ENCODE results near the gene GDAP1L1.
A peak's percentile ranks its signal among the peaks of the same experiment; 100 is the strongest.

GDAP1L1 gene

GRCh38 chr20:44280387-44280786 lies 33.3 kb downstream of the GDAP1L1 start:
- Histone ChIP-seq H3K9me3 (ENCODE audit: control extremely low read depth in 1 of 5, control insufficient read depth in 4 of 5, insufficient read depth in 2 of 5, low read depth in 1 of 5, low read length in 4 of 5) (no peaks in the 10 kb centered on the region), H3K4me1 (ENCODE audit: control extremely low read depth in 1 of 4, control insufficient read depth in 4 of 4, insufficient read depth in 4 of 4, low read length in 3 of 4) (no peaks in the 10 kb centered on the region), H3K27me3 (replicated peaks in 2 of 5; ENCODE audit: control insufficient read depth in 4 of 5, insufficient read depth in 5 of 5, low read length in 4 of 5) (no peaks in the 10 kb centered on the region), H3K27ac (ENCODE audit: insufficient read depth in 1 of 2, low read depth in 1 of 2, low read length in 2 of 2, poor library complexity in 1 of 2, severe bottlenecking in 2 of 2) (no peak overlapping the region), H3K36me3 (ENCODE audit: control insufficient read depth in 4 of 4, insufficient read depth in 4 of 4, low read length in 3 of 4) (no peaks in the 10 kb centered on the region), H3K4me3 (ENCODE audit: control insufficient read depth in 1 of 7, extremely low read depth in 1 of 7, insufficient read depth in 4 of 7, low read depth in 2 of 7, low read length in 6 of 7) (no peak overlapping the region)
- ChIA-PET POLR2A (no interaction called here), CTCF (no interaction called here)
- no CpG with 5 or more reads among the region's 2 CpGs for WGBS (ENCODE audit: insufficient coverage)
- DNase-seq = no peak

GRCh38 chr20:44282192-44282591 lies 35.1 kb downstream of the GDAP1L1 start:
- Histone ChIP-seq H3K27me3 (replicated peaks in 2 of 5; ENCODE audit: control insufficient read depth in 4 of 5, insufficient read depth in 5 of 5, low read length in 4 of 5) (no peaks in the 10 kb centered on the region), H3K4me1 (ENCODE audit: control extremely low read depth in 1 of 4, control insufficient read depth in 4 of 4, insufficient read depth in 4 of 4, low read length in 3 of 4) (no peaks in the 10 kb centered on the region), H3K4me3 (ENCODE audit: control insufficient read depth in 1 of 7, extremely low read depth in 1 of 7, insufficient read depth in 4 of 7, low read depth in 2 of 7, low read length in 6 of 7) (no peak overlapping the region), H3K36me3 (ENCODE audit: control insufficient read depth in 4 of 4, insufficient read depth in 4 of 4, low read length in 3 of 4) (no peaks in the 10 kb centered on the region), H3K27ac (ENCODE audit: insufficient read depth in 1 of 2, low read depth in 1 of 2, low read length in 2 of 2, poor library complexity in 1 of 2, severe bottlenecking in 2 of 2) (no peak overlapping the region), H3K9me3 (ENCODE audit: control extremely low read depth in 1 of 5, control insufficient read depth in 4 of 5, insufficient read depth in 2 of 5, low read depth in 1 of 5, low read length in 4 of 5) (no peaks in the 10 kb centered on the region)
- 94% methylated on average over 3 of the region's 3 CpGs for WGBS (ENCODE audit: insufficient coverage)
- DNase-seq = peak in 1 of 3 donors; percentile 8
- ChIA-PET POLR2A (no interaction called here), CTCF (no interaction called here)

GRCh38 chr20:44284032-44284431 lies 36.9 kb downstream of the GDAP1L1 start:
- DNase-seq = no peak
- Histone ChIP-seq H3K9me3 (ENCODE audit: control extremely low read depth in 1 of 5, control insufficient read depth in 4 of 5, insufficient read depth in 2 of 5, low read depth in 1 of 5, low read length in 4 of 5) (peaks cover 0 to 5% (median 0%) of the 10 kb centered on the region in 5 experiments), H3K4me3 (ENCODE audit: control insufficient read depth in 1 of 7, extremely low read depth in 1 of 7, insufficient read depth in 4 of 7, low read depth in 2 of 7, low read length in 6 of 7) (no peak overlapping the region), H3K4me1 (ENCODE audit: control extremely low read depth in 1 of 4, control insufficient read depth in 4 of 4, insufficient read depth in 4 of 4, low read length in 3 of 4) (no peaks in the 10 kb centered on the region), H3K27ac (ENCODE audit: insufficient read depth in 1 of 2, low read depth in 1 of 2, low read length in 2 of 2, poor library complexity in 1 of 2, severe bottlenecking in 2 of 2) (no peak overlapping the region), H3K27me3 (replicated peaks in 2 of 5; ENCODE audit: control insufficient read depth in 4 of 5, insufficient read depth in 5 of 5, low read length in 4 of 5) (peaks cover 0 to 2% (median 0%) of the 10 kb centered on the region in 5 experiments), H3K36me3 (ENCODE audit: control insufficient read depth in 4 of 4, insufficient read depth in 4 of 4, low read length in 3 of 4) (no peaks in the 10 kb centered on the region)
- CTCF ChIA-PET = interaction anchor here (1.2 kb wide), 1 partner anchor 27 kb away, joined by 5 read pairs; the partner anchor contains the start of gene FITM2
- no CpG with 5 or more reads among the region's 1 CpG for WGBS (ENCODE audit: insufficient coverage)
- POLR2A ChIA-PET = no interaction called here

GRCh38 chr20:44287272-44288097 lies 40.4 kb downstream of the GDAP1L1 start:
- CTCF ChIA-PET = interaction anchor here (1.7 kb wide), 1 partner anchor 70 kb away, joined by 5 read pairs; no protein-coding TSS in a partner anchor
- H3K9me3 ChIP-seq (ENCODE audit: control extremely low read depth in 1 of 5, control insufficient read depth in 4 of 5, insufficient read depth in 2 of 5, low read depth in 1 of 5, low read length in 4 of 5) = peaks cover 0 to 5% (median 0%) of the 10 kb centered on the region in 5 experiments
- H3K4me1 ChIP-seq (ENCODE audit: control extremely low read depth in 1 of 4, control insufficient read depth in 4 of 4, insufficient read depth in 4 of 4, low read length in 3 of 4) = no peaks in the 10 kb centered on the region
- no peak overlapping the region for H3K27ac ChIP-seq (ENCODE audit: insufficient read depth in 1 of 2, low read depth in 1 of 2, low read length in 2 of 2, poor library complexity in 1 of 2, severe bottlenecking in 2 of 2)
- H3K27me3 ChIP-seq (replicated peaks in 2 of 5; ENCODE audit: control insufficient read depth in 4 of 5, insufficient read depth in 5 of 5, low read length in 4 of 5) = peaks cover 0 to 2% (median 0%) of the 10 kb centered on the region in 5 experiments
- POLR2A ChIA-PET = no interaction called here
- H3K4me3 ChIP-seq (ENCODE audit: control insufficient read depth in 1 of 7, extremely low read depth in 1 of 7, insufficient read depth in 4 of 7, low read depth in 2 of 7, low read length in 6 of 7) = no peak overlapping the region
- DNase-seq = no peak
- H3K36me3 ChIP-seq (ENCODE audit: control insufficient read depth in 4 of 4, insufficient read depth in 4 of 4, low read length in 3 of 4) = no peaks in the 10 kb centered on the region
- 87% methylated on average over 4 of the region's 5 CpGs for WGBS (ENCODE audit: insufficient coverage)

GRCh38 chr20:44288252-44288651 lies 41.1 kb downstream of the GDAP1L1 start:
- no peaks in the 10 kb centered on the region for H3K36me3 ChIP-seq (ENCODE audit: control insufficient read depth in 4 of 4, insufficient read depth in 4 of 4, low read length in 3 of 4)
- no peak overlapping the region for H3K4me3 ChIP-seq (ENCODE audit: control insufficient read depth in 1 of 7, extremely low read depth in 1 of 7, insufficient read depth in 4 of 7, low read depth in 2 of 7, low read length in 6 of 7)
- 100% methylated on average over 3 of the region's 3 CpGs for WGBS (ENCODE audit: insufficient coverage)
- peaks cover 0 to 5% (median 0%) of the 10 kb centered on the region in 5 experiments for H3K9me3 ChIP-seq (ENCODE audit: control extremely low read depth in 1 of 5, control insufficient read depth in 4 of 5, insufficient read depth in 2 of 5, low read depth in 1 of 5, low read length in 4 of 5)
- H3K27ac ChIP-seq (ENCODE audit: insufficient read depth in 1 of 2, low read depth in 1 of 2, low read length in 2 of 2, poor library complexity in 1 of 2, severe bottlenecking in 2 of 2) = no peak overlapping the region
- no peaks in the 10 kb centered on the region for H3K4me1 ChIP-seq (ENCODE audit: control extremely low read depth in 1 of 4, control insufficient read depth in 4 of 4, insufficient read depth in 4 of 4, low read length in 3 of 4)
- CTCF ChIA-PET = interaction anchor here (1.7 kb wide), 1 partner anchor 71 kb away, joined by 5 read pairs; no protein-coding TSS in a partner anchor
- POLR2A ChIA-PET = no interaction called here
- peaks cover 0 to 2% (median 0%) of the 10 kb centered on the region in 5 experiments for H3K27me3 ChIP-seq (replicated peaks in 2 of 5; ENCODE audit: control insufficient read depth in 4 of 5, insufficient read depth in 5 of 5, low read length in 4 of 5)
- peak in 2 of 3 donors; percentile 7 to 11 for DNase-seq

- POLR2A ChIA-PET = no interaction called here
- no peak for DNase-seq
- Histone ChIP-seq H3K27me3 (replicated peaks in 2 of 5; ENCODE audit: control insufficient read depth in 4 of 5, insufficient read depth in 5 of 5, low read length in 4 of 5) (peaks cover 0 to 2% (median 0%) of the 10 kb centered on the region in 5 experiments), H3K9me3 (ENCODE audit: control extremely low read depth in 1 of 5, control insufficient read depth in 4 of 5, insufficient read depth in 2 of 5, low read depth in 1 of 5, low read length in 4 of 5) (peaks cover 0 to 5% (median 0%) of the 10 kb centered on the region in 5 experiments), H3K36me3 (ENCODE audit: control insufficient read depth in 4 of 4, insufficient read depth in 4 of 4, low read length in 3 of 4) (no peaks in the 10 kb centered on the region), H3K4me1 (ENCODE audit: control extremely low read depth in 1 of 4, control insufficient read depth in 4 of 4, insufficient read depth in 4 of 4, low read length in 3 of 4) (no peaks in the 10 kb centered on the region), H3K27ac (ENCODE audit: insufficient read depth in 1 of 2, low read depth in 1 of 2, low read length in 2 of 2, poor library complexity in 1 of 2, severe bottlenecking in 2 of 2) (no peak overlapping the region), H3K4me3 (ENCODE audit: control insufficient read depth in 1 of 7, extremely low read depth in 1 of 7, insufficient read depth in 4 of 7, low read depth in 2 of 7, low read length in 6 of 7) (no peak overlapping the region)
- CTCF ChIA-PET = interaction anchor here (0.9 kb wide), 1 partner anchor 16 kb away, joined by 3 read pairs; no protein-coding TSS in a partner anchor
- WGBS (ENCODE audit: insufficient coverage) = 95% methylated on average over 7 of the region's 7 CpGs
These were observed 44.6 kb downstream of the GDAP1L1 start for GRCh38 chr20:44291754-44292153.

- H3K9me3 ChIP-seq (ENCODE audit: control extremely low read depth in 1 of 5, control insufficient read depth in 4 of 5, insufficient read depth in 2 of 5, low read depth in 1 of 5, low read length in 4 of 5) = no peaks in the 10 kb centered on the region
- DNase-seq = no peak
- H3K36me3 ChIP-seq (ENCODE audit: control insufficient read depth in 4 of 4, insufficient read depth in 4 of 4, low read length in 3 of 4) = no peaks in the 10 kb centered on the region
- ChIA-PET CTCF (interaction anchor here (0.7 kb wide), 1 partner anchor 14 kb away, joined by 4 read pairs; the partner anchor contains the start of gene FITM2), POLR2A (interaction anchor here (0.7 kb wide), 1 partner anchor 327 kb away, joined by 3 read pairs; no protein-coding TSS in a partner anchor)
- H3K4me1 ChIP-seq (ENCODE audit: control extremely low read depth in 1 of 4, control insufficient read depth in 4 of 4, insufficient read depth in 4 of 4, low read length in 3 of 4) = no peaks in the 10 kb centered on the region
- H3K27me3 ChIP-seq (replicated peaks in 2 of 5; ENCODE audit: control insufficient read depth in 4 of 5, insufficient read depth in 5 of 5, low read length in 4 of 5) = no peaks in the 10 kb centered on the region
- no peak overlapping the region for H3K27ac ChIP-seq (ENCODE audit: insufficient read depth in 1 of 2, low read depth in 1 of 2, low read length in 2 of 2, poor library complexity in 1 of 2, severe bottlenecking in 2 of 2)
- 96% methylated on average over 4 of the region's 7 CpGs for WGBS (ENCODE audit: insufficient coverage)
- no peak overlapping the region for H3K4me3 ChIP-seq (ENCODE audit: control insufficient read depth in 1 of 7, extremely low read depth in 1 of 7, insufficient read depth in 4 of 7, low read depth in 2 of 7, low read length in 6 of 7)
These were observed 48.9 kb downstream of the GDAP1L1 start for GRCh38 chr20:44296011-44296410.

Measured in common myeloid progenitor, CD34-positive (primary cell).